WTC11 (cell line): ENCODE measurements around the gene UBE2R2. TPM values are rescaled to one million over a fixed set of nuclear protein-coding genes. Genes with fewer than 3 reads are reported as not detected.

Source experiments
- ATAC-seq: fragments of 200-7000 bp; cut with Tn5 transposase; 2 replicates; pipeline ENCODE4 v1.10.0; 2021; ENCODE audit warnings: mild to moderate bottlenecking, moderate library complexity
- CTCF ChIA-PET: fragments of 300-600 bp; sonication (Branson Sonifier 250); formaldehyde crosslinking; loops from one replicate; lab custom pipeline; 2021; ENCODE audit warnings: antibody characterized with exemption; lab: Charles Lee
- POLR2A ChIA-PET: fragments of 350-600 bp; sonication (Branson Sonifier 250); formaldehyde crosslinking; loops from one replicate; lab custom pipeline; 2021; ENCODE audit warnings: antibody characterized with exemption; lab: Charles Lee
- DNase-seq: peaks from one replicate; pipeline ENCODE4 v3.0.0; 2021; ENCODE audit warnings: low spot score
- H3K27ac Mint-ChIP-seq: 2 replicates; pipeline ENCODE4 v1.8.0; 2021; ENCODE audit warnings: mixed read lengths
- H3K27me3 Mint-ChIP-seq: 2 replicates; pipeline ENCODE4 v1.8.0; 2021; ENCODE audit warnings: low read depth, mild to moderate bottlenecking, moderate library complexity, mixed read lengths
- H3K36me3 Mint-ChIP-seq: 2 replicates; pipeline ENCODE4 v1.8.0; 2021; ENCODE audit warnings: mixed read lengths
- H3K4me1 Mint-ChIP-seq: 2 replicates; pipeline ENCODE4 v1.8.0; 2022; ENCODE audit warnings: mixed read lengths
- H3K4me3 Mint-ChIP-seq: 2 replicates; pipeline ENCODE4 v1.8.0; 2021; ENCODE audit warnings: mild to moderate bottlenecking, moderate library complexity, mixed read lengths
- H3K9me3 Mint-ChIP-seq: 2 replicates; pipeline ENCODE4 v1.8.0; 2021; ENCODE audit warnings: mixed read lengths
- CBFB ChIP-seq: sonication (generic); formaldehyde crosslinking; IDR thresholded peaks from 2 replicates; pipeline ENCODE4 v1.8.1; 2022; ENCODE audit warnings: mild to moderate bottlenecking, low read depth, missing genetic modification reagents
- CREM ChIP-seq: sonication (generic); formaldehyde crosslinking; IDR thresholded peaks from 2 replicates; pipeline ENCODE4 v1.8.1; 2022; ENCODE audit warnings: mild to moderate bottlenecking, missing genetic modification reagents, moderate library complexity
- E2F4 ChIP-seq: sonication (generic); formaldehyde crosslinking; IDR thresholded peaks from 2 replicates; pipeline ENCODE4 v1.8.1; 2022; ENCODE audit warnings: low read depth, mild to moderate bottlenecking, moderate library complexity, missing genetic modification reagents, borderline replicate concordance
- ELF4 ChIP-seq: sonication (generic); formaldehyde crosslinking; IDR thresholded peaks from 2 replicates; pipeline ENCODE4 v1.8.1; 2022; ENCODE audit warnings: low read depth, mild to moderate bottlenecking, moderate library complexity, missing genetic modification reagents
- ERG ChIP-seq: fragments of 250-450 bp; sonication (Bioruptor Pico); IDR thresholded peaks from 2 replicates; pipeline ENCODE4 v1.8.0; 2021; ENCODE audit warnings: mild to moderate bottlenecking
- HMGA2 ChIP-seq: fragments of 250-450 bp; sonication (Bioruptor Pico); IDR thresholded peaks from 2 replicates; pipeline ENCODE4 v1.4.0; 2021; ENCODE audit warnings: mild to moderate bottlenecking, moderate library complexity
- NFYB ChIP-seq: sonication (generic); formaldehyde crosslinking; conservative IDR thresholded peaks from 2 replicates; pipeline ENCODE4 v1.8.0; 2022; ENCODE audit warnings: low read depth, missing genetic modification reagents
- NR2C2 ChIP-seq: sonication (generic); formaldehyde crosslinking; IDR thresholded peaks from 2 replicates; pipeline ENCODE4 v1.8.0; 2022; ENCODE audit warnings: mild to moderate bottlenecking, missing genetic modification reagents
- PRDM15 ChIP-seq: sonication (generic); formaldehyde crosslinking; IDR thresholded peaks from 2 replicates; pipeline ENCODE4 v1.8.0; 2022; ENCODE audit warnings: missing genetic modification reagents
- TCF7 ChIP-seq: sonication (generic); formaldehyde crosslinking; IDR thresholded peaks from 2 replicates; pipeline ENCODE4 v1.8.0; 2022; ENCODE audit warnings: mild to moderate bottlenecking, low read depth, missing genetic modification reagents, moderate library complexity
- ZBTB21 ChIP-seq: sonication (generic); formaldehyde crosslinking; IDR thresholded peaks from 2 replicates; pipeline ENCODE4 v1.8.1; 2023; ENCODE audit warnings: mild to moderate bottlenecking, missing genetic modification reagents, borderline replicate concordance
- ZBTB43 ChIP-seq: sonication (generic); formaldehyde crosslinking; IDR thresholded peaks from 2 replicates; pipeline ENCODE4 v1.8.1; 2023; ENCODE audit warnings: mild to moderate bottlenecking, missing genetic modification reagents
- ZNF281 ChIP-seq: sonication (generic); formaldehyde crosslinking; IDR thresholded peaks from 2 replicates; pipeline ENCODE4 v1.8.0; 2023; ENCODE audit warnings: mild to moderate bottlenecking, missing genetic modification reagents
- ZNF317 ChIP-seq: sonication (generic); formaldehyde crosslinking; IDR thresholded peaks from 2 replicates; pipeline ENCODE4 v1.8.1; 2023; ENCODE audit warnings: low read depth, mild to moderate bottlenecking, moderate library complexity, missing genetic modification reagents, borderline replicate concordance
- ZNF396 ChIP-seq: fragments of 250-450 bp; sonication (Bioruptor Pico); IDR thresholded peaks from 2 replicates; pipeline ENCODE4 v1.8.0; 2021; ENCODE audit warnings: mild to moderate bottlenecking, moderate library complexity, borderline replicate concordance
- total RNA-seq: library from RNA; stranded (reverse); gene quantifications from 3 replicates; pipeline ENCODE4 v1.2.3, GENCODE V29; 2021

The UBE2R2 gene
- total RNA-seq, 1 experiment from 2014 or later: 45.0 TPM

- no peaks in the 10 kb centered on the region for H3K9me3 Mint-ChIP-seq
- peaks cover 30% of the 10 kb centered on the region for H3K4me1 Mint-ChIP-seq
- no peak overlapping the region for H3K4me3 Mint-ChIP-seq
- H3K27ac Mint-ChIP-seq: no peak overlapping the region
- H3K27me3 Mint-ChIP-seq: no peaks in the 10 kb centered on the region
- no peak for ATAC-seq
- TF ChIP-seq E2F4 (CRISPR knock-in tag) (no peak), NFYB (no peak), ZNF281 (no peak), PRDM15 (CRISPR knock-in tag) (no peak), ZBTB21 (CRISPR knock-in tag) (no peak), TCF7 (CRISPR knock-in tag) (no peak)
- TF ChIP-seq, all 79 proteins: peak for 0
- POLR2A ChIA-PET: no interaction called here
- DNase-seq: no peak
- peaks cover 43% of the 10 kb centered on the region for H3K36me3 Mint-ChIP-seq
- CTCF ChIA-PET: interaction anchor here (1.0 to 3.5 kb wide), 3 partner anchors 11 to 144 kb away, joined by 3 to 23 read pairs (median 3); no protein-coding TSS in a partner anchor
Measured at GRCh38 chr9:33923079-33923478, 106.1 kb downstream of the UBE2R2 start.

- POLR2A ChIA-PET: no interaction called here
Measured at GRCh38 chr9:33923998-33924701, 107.2 kb downstream of the UBE2R2 start.

More at GRCh38 chr9:33923998-33924701, 107.2 kb downstream of the UBE2R2 start:
- no peak overlapping the region for H3K4me3 Mint-ChIP-seq
- ATAC-seq: no peak
- H3K27ac Mint-ChIP-seq: no peak overlapping the region
- H3K27me3 Mint-ChIP-seq: no peaks in the 10 kb centered on the region
- peaks cover 45% of the 10 kb centered on the region for H3K36me3 Mint-ChIP-seq
- no peak for TF ChIP-seq NR2C2 (CRISPR knock-in tag)
- TF ChIP-seq CREM (CRISPR knock-in tag): no peak
- no peak for TF ChIP-seq ELF4 (CRISPR knock-in tag)
- TF ChIP-seq ZBTB43 (CRISPR knock-in tag): no peak
- no peak for TF ChIP-seq ZNF317
- no peak for TF ChIP-seq HMGA2
- no peak for TF ChIP-seq CBFB (CRISPR knock-in tag)
- no peak for TF ChIP-seq ERG (CRISPR knock-in tag)
- TF ChIP-seq ZNF396: no peak
- no peak for TF ChIP-seq ZNF281
- TF ChIP-seq, all 79 proteins: peak for 0
- Mint-ChIP-seq H3K4me1 (peaks cover 19% of the 10 kb centered on the region), H3K9me3 (no peaks in the 10 kb centered on the region)
- no peak for DNase-seq
- CTCF ChIA-PET: interaction anchor here (0.5 to 4.2 kb wide), 16 partner anchors 9 to 453 kb away, joined by 3 to 29 read pairs (median 4); partner anchors contain the start of genes MYORG, PRSS3 and UBE2R2
